Melanocyte of skin (primary cell): ENCODE measurements around the gene IGFLR1. TPM values are rescaled to one million over a fixed set of nuclear protein-coding genes. Genes with fewer than 3 reads are reported as not detected.

Experiments
- total RNA-seq, 2 donors: library from RNA; depleted of rRNA; stranded (reverse); fragments of >200 nt; gene quantifications; 2 replicates each; pipeline ENCODE4 v1.2.3, GENCODE V29; 2012

Gene IGFLR1, protein sequence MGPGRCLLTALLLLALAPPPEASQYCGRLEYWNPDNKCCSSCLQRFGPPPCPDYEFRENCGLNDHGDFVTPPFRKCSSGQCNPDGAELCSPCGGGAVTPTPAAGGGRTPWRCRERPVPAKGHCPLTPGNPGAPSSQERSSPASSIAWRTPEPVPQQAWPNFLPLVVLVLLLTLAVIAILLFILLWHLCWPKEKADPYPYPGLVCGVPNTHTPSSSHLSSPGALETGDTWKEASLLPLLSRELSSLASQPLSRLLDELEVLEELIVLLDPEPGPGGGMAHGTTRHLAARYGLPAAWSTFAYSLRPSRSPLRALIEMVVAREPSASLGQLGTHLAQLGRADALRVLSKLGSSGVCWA
- total RNA-seq: 1 to 10 TPM in 1 of 2 donors, under 1 TPM in 1; 0.69 to 3.3 TPM

DNA sequence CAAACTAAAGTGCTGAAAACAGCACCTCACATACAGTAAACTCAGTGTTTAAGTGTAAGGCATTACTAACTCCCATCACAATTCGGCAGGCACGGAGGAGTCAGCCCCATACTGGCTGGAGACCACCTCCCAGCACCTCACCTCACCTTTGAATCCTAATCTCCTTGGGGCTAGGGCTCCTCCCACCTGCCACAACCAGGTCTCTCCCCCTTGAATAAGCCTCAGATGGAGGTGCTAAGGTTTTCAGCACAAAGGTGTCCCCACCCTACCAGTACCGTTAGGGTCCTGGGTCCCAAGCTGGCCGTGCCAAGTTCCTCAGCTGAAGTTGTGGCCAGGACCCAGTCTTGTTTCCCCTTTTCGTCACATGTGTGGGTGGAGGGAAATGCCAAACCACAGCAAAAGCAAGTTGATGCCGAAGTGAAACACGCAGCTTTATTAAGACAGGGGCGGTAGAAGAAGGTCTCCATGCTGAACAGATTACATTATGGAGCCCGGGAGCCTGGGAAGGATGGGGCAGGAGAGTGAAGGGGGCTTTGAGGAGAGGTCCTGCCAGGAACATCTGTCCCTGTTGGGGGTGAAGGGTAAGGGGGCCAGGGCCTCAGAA lies at the start of gene IGFLR1:
TSS of gene IGFLR1 (minus strand) at position 332 of the 604 bp plus-strand sequence. CDS start 1,272 bp downstream, outside the sequence.

DNA sequence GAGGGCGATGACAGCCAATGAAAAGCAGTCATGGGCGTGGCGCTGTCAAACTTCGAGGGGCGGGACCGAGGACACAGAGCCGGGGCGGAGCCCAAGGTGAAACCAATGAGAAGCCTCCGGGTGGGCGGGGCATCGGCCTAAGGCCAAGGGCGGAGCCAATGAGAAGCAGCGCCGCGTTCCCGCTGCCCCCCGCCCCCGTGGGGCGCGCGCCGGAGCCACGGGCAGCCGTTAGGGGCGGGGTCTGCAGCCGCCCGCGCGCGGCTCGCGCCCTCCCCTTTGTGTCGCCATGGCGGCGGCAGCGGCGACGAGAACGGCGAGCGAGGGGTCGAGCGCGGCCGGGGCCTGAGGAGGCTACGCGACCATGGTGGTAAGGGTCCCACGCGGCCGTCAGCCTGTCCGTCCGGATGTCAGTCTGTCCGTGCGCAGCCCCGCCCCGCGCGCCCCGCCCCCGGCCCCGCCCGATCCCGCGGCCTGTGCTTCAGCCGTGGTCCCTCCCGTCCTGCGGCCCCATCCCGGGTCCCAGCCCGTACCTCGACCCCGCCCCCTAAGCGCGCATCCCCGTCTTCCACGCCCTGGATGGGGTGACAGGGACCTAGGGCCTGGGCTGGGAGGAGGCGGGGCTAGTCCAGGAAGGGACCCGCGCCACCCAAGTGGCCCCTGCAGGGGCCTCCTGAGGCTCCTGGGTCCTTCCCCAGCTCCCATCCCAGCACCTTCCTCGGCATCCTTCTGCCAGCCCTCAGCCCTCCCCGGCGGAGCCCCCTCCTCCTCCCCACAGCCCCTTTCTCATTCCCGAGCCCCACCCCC lies 33.2 kb upstream of the IGFLR1 start, which contains the start of gene ARHGAP33:
TSS of gene ARHGAP33 (plus strand) at position 267 of the 804 bp plus-strand sequence. CDS start at position 362, 95 bp downstream.

DNA sequence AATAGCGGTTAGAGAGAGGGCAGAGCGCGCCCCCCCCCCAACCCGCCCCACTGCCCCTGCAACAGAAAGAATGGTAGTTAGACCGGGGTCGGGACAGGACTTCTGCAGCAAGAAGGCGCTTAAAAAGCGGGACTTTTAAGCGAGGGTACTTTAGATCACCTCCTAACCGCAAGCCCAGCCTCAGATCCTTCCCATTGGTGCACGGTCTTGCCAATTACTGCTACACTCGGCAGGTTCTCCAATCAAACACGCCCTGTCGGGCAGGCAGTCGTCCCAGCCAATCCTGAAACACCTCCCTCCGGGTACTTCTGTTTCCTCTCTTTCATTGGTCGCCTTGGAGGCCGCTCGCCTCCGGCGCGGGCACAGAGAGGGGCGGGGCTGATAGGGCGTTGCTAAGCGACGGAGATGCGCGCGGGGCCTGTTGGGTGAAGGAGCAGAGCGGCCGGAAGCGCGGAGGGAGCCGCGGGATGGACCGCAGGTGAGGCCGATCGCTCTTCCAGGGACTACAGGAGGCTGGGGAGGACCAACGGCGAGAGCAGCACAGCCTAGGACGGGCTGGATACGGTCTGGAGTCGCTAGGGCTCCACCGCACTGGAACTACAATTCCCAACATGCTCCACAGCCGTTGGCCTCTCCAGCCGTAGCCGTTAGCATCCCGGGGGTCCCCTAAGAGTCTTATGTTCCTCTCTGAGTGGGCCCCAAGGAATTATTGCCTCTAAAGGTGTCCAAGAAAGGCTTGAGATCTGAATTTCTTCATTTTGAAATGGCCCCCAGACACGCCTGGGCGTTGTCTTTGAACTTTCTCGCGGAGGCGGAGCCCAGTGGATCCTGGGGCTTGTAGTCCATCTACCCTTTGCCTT lies 15.7 kb upstream of the IGFLR1 start, which contains the start of gene PROSER3:
TSS of gene PROSER3 (plus strand) at position 428 of the 860 bp plus-strand sequence. CDS start at position 468, 40 bp downstream.

DNA sequence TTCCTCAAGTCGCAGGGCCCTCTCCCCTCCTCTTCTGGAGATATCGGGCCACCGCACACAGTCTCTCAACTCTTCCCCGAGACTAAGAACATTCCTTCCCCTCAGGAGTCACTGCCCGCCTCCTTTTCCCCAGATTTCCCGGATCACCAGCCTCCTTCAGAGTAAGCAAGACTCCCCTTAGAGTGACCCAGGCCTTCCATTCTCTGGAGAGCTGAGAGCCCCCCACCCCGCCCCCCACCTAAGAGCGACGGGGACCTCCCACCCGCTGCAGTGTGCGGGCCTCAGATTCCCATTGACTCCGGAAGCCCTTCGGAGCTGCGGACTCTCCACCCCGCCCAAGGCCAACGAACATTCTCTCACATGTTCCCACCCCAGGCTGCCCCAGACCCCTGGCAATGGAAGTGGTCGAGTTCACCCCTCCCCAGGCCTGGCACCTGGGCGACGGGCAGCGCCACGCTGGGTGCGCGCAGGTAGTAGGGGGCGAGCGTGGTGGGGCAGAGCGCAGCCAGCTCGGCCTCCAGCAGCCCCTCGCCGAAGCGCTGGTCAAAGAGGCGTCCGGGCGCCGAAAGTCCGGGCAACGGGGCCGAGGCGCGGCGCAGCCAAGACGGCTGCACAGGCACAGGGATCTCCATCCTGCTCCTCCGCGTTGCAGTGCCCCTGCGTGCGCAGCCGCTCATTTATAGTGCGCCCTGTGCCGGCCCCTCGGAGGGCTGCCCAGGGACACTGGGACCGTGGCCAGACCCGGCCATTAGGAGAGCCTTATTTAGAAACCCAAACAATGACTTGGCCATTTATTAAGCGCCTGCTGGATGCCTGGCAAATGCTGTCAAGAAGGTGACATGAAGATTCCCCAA lies 14.4 kb upstream of the IGFLR1 start, which contains the start of gene HSPB6:
TSS of gene HSPB6 (minus strand) at position 653 of the 854 bp plus-strand sequence. CDS start at position 632, 21 bp downstream.

DNA sequence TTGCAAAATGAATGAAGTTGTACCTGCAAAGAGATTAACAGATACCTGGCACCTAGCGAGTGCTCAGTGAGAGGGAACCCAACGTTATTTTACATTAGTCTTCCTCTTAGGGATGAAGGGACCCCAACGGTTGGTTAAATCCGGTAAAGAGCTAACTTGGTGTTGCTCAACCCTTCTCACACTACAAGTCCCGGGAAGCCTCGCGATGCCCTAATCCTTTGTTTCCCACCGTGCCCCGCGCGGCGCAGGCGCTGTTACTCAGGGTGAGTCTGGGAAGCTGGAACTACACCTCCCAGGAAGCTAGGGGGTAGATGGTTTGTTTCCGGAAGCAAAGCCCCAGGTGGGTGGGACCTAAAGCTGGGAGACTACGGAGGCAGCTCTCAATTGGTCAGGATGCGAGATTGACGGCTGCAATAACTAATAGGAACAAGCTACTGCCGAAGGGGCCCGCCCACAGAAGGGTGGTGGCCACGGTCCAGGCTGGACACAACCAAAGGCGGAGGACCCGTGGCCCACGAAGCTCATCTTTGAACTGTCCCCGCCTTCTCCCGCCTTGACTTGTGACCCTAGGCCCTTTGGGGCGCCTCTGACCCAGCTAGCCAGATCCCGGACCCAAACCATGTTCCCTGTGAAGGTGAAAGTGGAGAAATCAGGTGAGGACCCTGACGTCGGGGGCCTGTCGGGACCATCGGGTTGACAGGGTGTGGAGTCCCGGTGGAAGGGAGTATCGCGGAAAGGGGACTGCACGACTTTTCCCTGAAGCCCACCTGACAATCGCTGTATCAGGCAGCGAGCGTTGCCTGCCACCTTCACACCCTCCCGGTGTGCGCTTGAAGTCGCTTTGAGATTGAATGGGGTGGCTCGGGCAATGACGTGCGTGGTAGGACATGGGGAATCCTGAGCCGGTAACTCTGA lies 6.1 kb upstream of the IGFLR1 start, which contains the start of gene LIN37:
TSS of gene LIN37 (plus strand) at position 471 of the 915 bp plus-strand sequence. CDS start at position 620, 149 bp downstream.

DNA sequence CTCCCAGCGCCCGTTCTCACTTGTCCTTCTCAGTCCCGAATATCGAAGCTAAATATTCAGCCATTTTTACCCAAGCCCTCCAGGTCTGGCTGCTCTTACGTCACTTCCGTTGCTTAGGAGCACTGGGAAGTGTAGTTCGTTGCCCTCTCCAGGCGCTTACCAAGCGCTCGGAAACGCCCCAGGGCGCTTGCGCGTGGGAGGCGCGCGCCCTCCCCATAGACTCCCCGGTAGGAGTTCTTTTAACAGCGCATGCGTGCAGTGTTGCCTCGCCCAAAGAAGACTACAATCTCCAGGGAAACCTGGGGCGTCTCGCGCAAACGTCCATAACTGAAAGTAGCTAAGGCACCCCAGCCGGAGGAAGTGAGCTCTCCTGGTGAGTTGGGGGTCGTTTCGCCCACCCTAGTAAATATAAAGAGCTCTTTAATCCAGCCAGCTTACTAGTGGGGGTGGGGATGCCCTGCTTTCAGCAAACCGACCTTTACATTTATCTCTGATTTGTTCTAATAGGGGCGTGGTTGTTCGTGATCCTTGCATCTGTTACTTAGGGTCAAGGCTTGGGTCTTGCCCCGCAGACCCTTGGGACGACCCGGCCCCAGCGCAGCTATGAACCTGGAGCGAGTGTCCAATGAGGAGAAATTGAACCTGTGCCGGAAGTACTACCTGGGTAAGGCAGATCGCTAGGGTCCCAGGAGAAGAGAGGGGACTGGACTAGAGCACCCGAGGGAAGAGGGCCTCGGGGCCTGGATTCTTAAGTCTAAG lies 3.3 kb upstream of the IGFLR1 start, which contains the start of the genes PSENEN and U2AF1L4:
TSS of gene PSENEN (plus strand) at position 324 of the 759 bp plus-strand sequence. CDS start at position 604, 280 bp downstream.
TSS of gene U2AF1L4 (minus strand) at position 91 of the 759 bp plus-strand sequence. CDS start at position 64, 27 bp downstream.

DNA sequence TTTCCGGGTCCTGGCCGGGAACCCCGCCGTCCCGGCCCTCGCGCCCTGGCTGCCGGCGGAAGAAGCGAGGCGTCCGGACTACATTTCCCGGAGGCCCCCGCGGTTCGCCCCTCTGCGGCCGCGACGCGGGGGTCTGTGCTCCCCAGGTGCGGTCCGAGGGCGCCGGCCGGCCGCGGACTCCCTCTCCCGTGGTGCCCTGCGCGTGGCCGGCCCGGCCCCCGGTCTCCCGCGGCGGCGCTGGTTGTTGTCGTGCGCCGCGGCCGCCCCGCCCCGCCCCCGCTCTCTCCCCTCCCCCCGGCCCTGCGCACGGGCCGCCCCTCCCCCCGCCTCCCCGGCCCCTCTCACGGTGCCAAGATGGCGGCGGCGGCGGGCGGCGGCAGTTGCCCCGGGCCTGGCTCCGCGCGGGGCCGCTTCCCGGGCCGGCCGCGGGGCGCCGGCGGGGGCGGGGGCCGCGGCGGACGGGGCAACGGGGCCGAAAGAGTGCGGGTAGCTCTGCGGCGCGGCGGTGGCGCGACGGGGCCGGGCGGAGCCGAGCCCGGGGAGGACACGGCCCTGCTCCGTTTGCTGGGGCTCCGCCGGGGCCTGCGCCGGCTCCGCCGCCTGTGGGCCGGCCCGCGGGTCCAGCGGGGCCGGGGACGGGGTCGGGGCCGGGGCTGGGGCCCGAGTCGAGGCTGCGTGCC lies 24.4 kb downstream of the IGFLR1 start, which contains the start of gene KMT2B:
TSS of gene KMT2B (plus strand) at position 339 of the 680 bp plus-strand sequence. CDS start at position 355, 16 bp downstream.

DNA sequence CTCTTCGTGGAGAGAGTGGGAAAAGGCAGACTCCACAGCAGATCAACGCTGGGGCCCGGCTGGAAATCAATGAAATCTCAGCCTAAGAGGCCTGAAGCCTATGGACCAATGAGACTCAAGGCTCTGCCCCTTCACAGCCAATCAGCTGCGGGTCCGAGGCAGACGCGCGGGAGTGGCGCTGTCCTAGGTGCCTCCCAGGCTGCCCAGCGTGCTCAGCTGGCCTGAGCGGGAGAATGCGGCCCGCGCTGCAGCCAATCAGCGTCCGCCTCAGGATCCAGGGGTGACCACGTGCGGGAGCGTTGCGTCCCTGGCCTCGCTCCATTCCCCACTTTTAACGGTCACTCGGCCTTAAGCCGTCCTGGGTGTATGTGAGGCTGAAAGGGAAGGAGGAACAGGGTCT lies 38.0 kb downstream of the IGFLR1 start, which contains the start of gene ZBTB32:
TSS of gene ZBTB32 (plus strand) at position 341 of the 400 bp plus-strand sequence. CDS start 10,069 bp downstream, outside the sequence.

Other genes with a start within 250 kb of the IGFLR1 start
- gene DMKN, start 228.8 kb downstream of the IGFLR1 start, total RNA-seq: 1 to 10 TPM; 2.0 to 6.2 TPM
- gene SBSN, start 214.1 kb downstream of the IGFLR1 start, total RNA-seq: under 1 TPM in 1 of 2 donors, not detected in 1; under 0.01 TPM
- 10 to 100 TPM in 1 of 2 donors, 1 to 10 TPM in 1; 5.9 to 10.3 TPM for gene GAPDHS, start 209.0 kb downstream of the IGFLR1 start, total RNA-seq
- gene TMEM147, start 196.8 kb downstream of the IGFLR1 start, total RNA-seq: 100 to 1,000 TPM; 118 to 126 TPM
- not detected for gene ATP4A, start 178.8 kb downstream of the IGFLR1 start, total RNA-seq
- not detected for gene PMIS2, start 156.3 kb downstream of the IGFLR1 start, total RNA-seq
- gene HAUS5, start 129.7 kb downstream of the IGFLR1 start, total RNA-seq: 10 to 100 TPM in 1 of 2 donors, 1 to 10 TPM in 1; 6.5 to 11.3 TPM
- gene RBM42, start 113.4 kb downstream of the IGFLR1 start, total RNA-seq: 10 to 100 TPM; 58.5 to 63.6 TPM
- gene ETV2, start 100.7 kb downstream of the IGFLR1 start, total RNA-seq: under 1 TPM in 1 of 2 donors, not detected in 1; 0.33 TPM
- gene COX6B1, start 94.1 kb downstream of the IGFLR1 start, total RNA-seq: 100 to 1,000 TPM; 272 to 275 TPM
- gene UPK1A, start 75.9 kb downstream of the IGFLR1 start, total RNA-seq: not detected
- gene ZBTB32, start 37.9 kb downstream of the IGFLR1 start, total RNA-seq: not detected
- 1 to 10 TPM; 7.6 to 8.3 TPM for gene KMT2B, start 24.4 kb downstream of the IGFLR1 start, total RNA-seq
- gene U2AF1L4, start 3.0 kb upstream of the IGFLR1 start, total RNA-seq: 1 to 10 TPM; 2.8 to 6.0 TPM
- 10 to 100 TPM; 14.8 to 19.3 TPM for gene PSENEN, start 3.2 kb upstream of the IGFLR1 start, total RNA-seq
- 10 to 100 TPM; 11.0 to 13.1 TPM for gene LIN37, start 6.1 kb upstream of the IGFLR1 start, total RNA-seq
- 1 to 10 TPM in 1 of 2 donors, under 1 TPM in 1; 0.67 to 1.7 TPM for gene HSPB6, start 14.6 kb upstream of the IGFLR1 start, total RNA-seq
- 1 to 10 TPM; 5.5 to 9.0 TPM for gene PROSER3, start 15.7 kb upstream of the IGFLR1 start, total RNA-seq
- 1 to 10 TPM; 1.3 to 7.9 TPM for gene ARHGAP33, start 33.1 kb upstream of the IGFLR1 start, total RNA-seq
- gene PRODH2, start 70.4 kb upstream of the IGFLR1 start, total RNA-seq: not detected
- not detected for gene NPHS1, start 110.1 kb upstream of the IGFLR1 start, total RNA-seq
- gene KIRREL2, start 114.5 kb upstream of the IGFLR1 start, total RNA-seq: under 1 TPM; 0.33 to 0.34 TPM
- gene APLP1, start 126.1 kb upstream of the IGFLR1 start, total RNA-seq: 1 to 10 TPM in 1 of 2 donors, under 1 TPM in 1; under 0.01 to 2.1 TPM
- 10 to 100 TPM in 1 of 2 donors, 1 to 10 TPM in 1; 3.1 to 20.6 TPM for gene NFKBID, start 158.1 kb upstream of the IGFLR1 start, total RNA-seq
- gene HCST, start 160.1 kb upstream of the IGFLR1 start, total RNA-seq: under 1 TPM in 1 of 2 donors, not detected in 1; 1.00 TPM
- not detected for gene TYROBP, start 165.8 kb upstream of the IGFLR1 start, total RNA-seq
- gene LRFN3, start 193.9 kb upstream of the IGFLR1 start, total RNA-seq: 1 to 10 TPM; 5.2 to 5.7 TPM